ENCODE measurements around the gene PLET1.
"Not testable (repeated sequence)": the region's sequence is repeated elsewhere in the genome, so short reads cannot be mapped to it uniquely, and the experiment has no call there.

Gene PLET1

GRCh38 chr11:112211536-112211935 is 49.1 kb downstream of the PLET1 start:
- Histone ChIP-seq H2AFZ (ENCODE audit: low read depth, low read length) (no peak overlapping the region), H3K27me3 (ENCODE audit: insufficient read depth, low read length) (no peaks in the 10 kb centered on the region), H3K4me1 (ENCODE audit: insufficient read depth, low read length) (no peaks in the 10 kb centered on the region), H3K36me3 (ENCODE audit: insufficient read depth, low read length) (no peaks in the 10 kb centered on the region), H3K4me3 (ENCODE audit: low read length) (no peak overlapping the region), H3K9me3 (ENCODE audit: low read length) (no peaks in the 10 kb centered on the region)

- H3K4me1 ChIP-seq (ENCODE audit: insufficient read depth, low read length): no peaks in the 10 kb centered on the region
- H3K27me3 ChIP-seq (ENCODE audit: insufficient read depth, low read length): no peaks in the 10 kb centered on the region
- no peak overlapping the region for H3K4me3 ChIP-seq (ENCODE audit: low read length)
- H3K36me3 ChIP-seq (ENCODE audit: insufficient read depth, low read length): no peaks in the 10 kb centered on the region
- no peaks in the 10 kb centered on the region for H3K9me3 ChIP-seq (ENCODE audit: low read length)
- H2AFZ ChIP-seq (ENCODE audit: low read depth, low read length): no peak overlapping the region
These were observed 49.8 kb downstream of the PLET1 start for GRCh38 chr11:112210890-112211289.

- Histone ChIP-seq H2AFZ (ENCODE audit: low read depth, low read length) (no peak overlapping the region), H3K4me3 (ENCODE audit: low read length) (no peak overlapping the region), H3K27me3 (ENCODE audit: insufficient read depth, low read length) (no peaks in the 10 kb centered on the region), H3K4me1 (ENCODE audit: insufficient read depth, low read length) (no peaks in the 10 kb centered on the region), H3K36me3 (ENCODE audit: insufficient read depth, low read length) (no peaks in the 10 kb centered on the region), H3K9me3 (ENCODE audit: low read length) (no peaks in the 10 kb centered on the region)
These were observed 54.6 kb downstream of the PLET1 start for GRCh38 chr11:112206071-112206470.

GRCh38 chr11:112200252-112200651 is 60.4 kb downstream of the PLET1 start:
- H3K36me3 ChIP-seq (ENCODE audit: insufficient read depth, low read length): no peaks in the 10 kb centered on the region
- no peak overlapping the region for H3K4me3 ChIP-seq (ENCODE audit: low read length)
- no peaks in the 10 kb centered on the region for H3K27me3 ChIP-seq (ENCODE audit: insufficient read depth, low read length)
- H3K4me1 ChIP-seq (ENCODE audit: insufficient read depth, low read length): no peaks in the 10 kb centered on the region
- no peak overlapping the region for H2AFZ ChIP-seq (ENCODE audit: low read depth, low read length)
- no peaks in the 10 kb centered on the region for H3K9me3 ChIP-seq (ENCODE audit: low read length)

GRCh38 chr11:112199101-112199500 is 61.6 kb downstream of the PLET1 start:
- not testable (repeated sequence) for H3K9me3 ChIP-seq (ENCODE audit: low read length); H3K4me1 ChIP-seq (ENCODE audit: insufficient read depth, low read length); H2AFZ ChIP-seq (ENCODE audit: low read depth, low read length); H3K4me3 ChIP-seq (ENCODE audit: low read length); H3K36me3 ChIP-seq (ENCODE audit: insufficient read depth, low read length); H3K27me3 ChIP-seq (ENCODE audit: insufficient read depth, low read length)
